ENCODE data around the gene AASDHPPT.
"Not testable (repeated sequence)": the region's sequence is repeated elsewhere in the genome, so short reads cannot be mapped to it uniquely, and the experiment has no call there.

Gene AASDHPPT

GRCh38 chr11:106051103-106051502 lies 26.4 kb upstream of the AASDHPPT start:
- H3K9me3 ChIP-seq (ENCODE audit: low read depth, low read length): no peaks in the 10 kb centered on the region
- no peak for DNase-seq (ENCODE audit: low read depth, low spot score)
- TF ChIP-seq EZH2 (IDR thresholded peaks at IDR 0.05) (no peak), FOXP2 (optimal IDR thresholded peaks at IDR 0.05; ENCODE audit: control extremely low read depth, extremely low read length, insufficient read depth) (no peak), POLR2AphosphoS5 (IDR thresholded peaks at IDR 0.05; ENCODE audit: borderline replicate concordance, low read depth, low read length) (no peak)

GRCh38 chr11:106058377-106058776 lies 19.1 kb upstream of the AASDHPPT start:
- not testable (repeated sequence) for H3K4me3 ChIP-seq; H3K36me3 ChIP-seq (ENCODE audit: insufficient read depth, low read length); DNase-seq (ENCODE audit: low read depth, low spot score); H3K9ac ChIP-seq (ENCODE audit: insufficient read length); H3K9me3 ChIP-seq (ENCODE audit: low read depth, low read length); H3K27ac ChIP-seq

More at GRCh38 chr11:106051103-106051502, 26.4 kb upstream of the AASDHPPT start:
- no peak overlapping the region for H3K27ac ChIP-seq
- H3K36me3 ChIP-seq (ENCODE audit: insufficient read depth, low read length): no peaks in the 10 kb centered on the region
- no peak overlapping the region for H3K4me3 ChIP-seq
- no peak overlapping the region for H3K9ac ChIP-seq (ENCODE audit: insufficient read length)

GRCh38 chr11:106059617-106060016 lies 17.8 kb upstream of the AASDHPPT start:
- Histone ChIP-seq H3K9ac (ENCODE audit: insufficient read length) (no peak overlapping the region), H3K9me3 (ENCODE audit: low read depth, low read length) (no peaks in the 10 kb centered on the region), H3K36me3 (ENCODE audit: insufficient read depth, low read length) (no peaks in the 10 kb centered on the region), H3K27ac (no peak overlapping the region), H3K4me3 (no peak overlapping the region)
- TF ChIP-seq POLR2AphosphoS5 (IDR thresholded peaks at IDR 0.05; ENCODE audit: borderline replicate concordance, low read depth, low read length) (no peak), FOXP2 (optimal IDR thresholded peaks at IDR 0.05; ENCODE audit: control extremely low read depth, extremely low read length, insufficient read depth) (no peak), EZH2 (IDR thresholded peaks at IDR 0.05) (no peak)
- no peak for DNase-seq (ENCODE audit: low read depth, low spot score)

- TF ChIP-seq EZH2 (IDR thresholded peaks at IDR 0.05) (no peak), FOXP2 (optimal IDR thresholded peaks at IDR 0.05; ENCODE audit: control extremely low read depth, extremely low read length, insufficient read depth) (no peak), POLR2AphosphoS5 (IDR thresholded peaks at IDR 0.05; ENCODE audit: borderline replicate concordance, low read depth, low read length) (no peak)
- Histone ChIP-seq H3K9ac (ENCODE audit: insufficient read length) (no peak overlapping the region), H3K36me3 (ENCODE audit: insufficient read depth, low read length) (no peaks in the 10 kb centered on the region), H3K27ac (no peak overlapping the region), H3K4me3 (no peak overlapping the region), H3K9me3 (ENCODE audit: low read depth, low read length) (no peaks in the 10 kb centered on the region)
- no peak for DNase-seq (ENCODE audit: low read depth, low spot score)
Measured at GRCh38 chr11:106061249-106061784, 16.1 kb upstream of the AASDHPPT start.

GRCh38 chr11:106061954-106062949 lies 15.2 kb upstream of the AASDHPPT start:
- no peaks in the 10 kb centered on the region for H3K9me3 ChIP-seq (ENCODE audit: low read depth, low read length)
- TF ChIP-seq EZH2 (IDR thresholded peaks at IDR 0.05): no peak
- no peak for TF ChIP-seq POLR2AphosphoS5 (IDR thresholded peaks at IDR 0.05; ENCODE audit: borderline replicate concordance, low read depth, low read length)
- no peak for TF ChIP-seq FOXP2 (optimal IDR thresholded peaks at IDR 0.05; ENCODE audit: control extremely low read depth, extremely low read length, insufficient read depth)
- H3K36me3 ChIP-seq (ENCODE audit: insufficient read depth, low read length): no peaks in the 10 kb centered on the region
- H3K4me3 ChIP-seq: no peak overlapping the region
- no peak for DNase-seq (ENCODE audit: low read depth, low spot score)
- H3K27ac ChIP-seq: no peak overlapping the region
- no peak overlapping the region for H3K9ac ChIP-seq (ENCODE audit: insufficient read length)

GRCh38 chr11:106063009-106063408 lies 14.5 kb upstream of the AASDHPPT start:
- Histone ChIP-seq H3K36me3 (ENCODE audit: insufficient read depth, low read length) (no peaks in the 10 kb centered on the region), H3K9me3 (ENCODE audit: low read depth, low read length) (no peaks in the 10 kb centered on the region), H3K9ac (ENCODE audit: insufficient read length) (no peak overlapping the region), H3K27ac (no peak overlapping the region), H3K4me3 (no peak overlapping the region)
- DNase-seq (ENCODE audit: low read depth, low spot score): no peak
- no peak for TF ChIP-seq POLR2AphosphoS5 (IDR thresholded peaks at IDR 0.05; ENCODE audit: borderline replicate concordance, low read depth, low read length)
- no peak for TF ChIP-seq FOXP2 (optimal IDR thresholded peaks at IDR 0.05; ENCODE audit: control extremely low read depth, extremely low read length, insufficient read depth)
- TF ChIP-seq EZH2 (IDR thresholded peaks at IDR 0.05): no peak

GRCh38 chr11:106070606-106071005 lies 6.9 kb upstream of the AASDHPPT start:
- TF ChIP-seq FOXP2 (optimal IDR thresholded peaks at IDR 0.05; ENCODE audit: control extremely low read depth, extremely low read length, insufficient read depth) (no peak), POLR2AphosphoS5 (IDR thresholded peaks at IDR 0.05; ENCODE audit: borderline replicate concordance, low read depth, low read length) (no peak), EZH2 (IDR thresholded peaks at IDR 0.05) (no peak)
- Histone ChIP-seq H3K9ac (ENCODE audit: insufficient read length) (no peak overlapping the region), H3K27ac (no peak overlapping the region), H3K4me3 (no peak overlapping the region), H3K9me3 (ENCODE audit: low read depth, low read length) (no peaks in the 10 kb centered on the region), H3K36me3 (ENCODE audit: insufficient read depth, low read length) (no peaks in the 10 kb centered on the region)
- no peak for DNase-seq (ENCODE audit: low read depth, low spot score)

GRCh38 chr11:106072804-106073203 lies 4.7 kb upstream of the AASDHPPT start:
- Histone ChIP-seq H3K27ac (no peak overlapping the region), H3K4me3 (no peak overlapping the region), H3K9ac (ENCODE audit: insufficient read length) (no peak overlapping the region), H3K36me3 (ENCODE audit: insufficient read depth, low read length) (no peaks in the 10 kb centered on the region), H3K9me3 (ENCODE audit: low read depth, low read length) (no peaks in the 10 kb centered on the region)
- no peak for DNase-seq (ENCODE audit: low read depth, low spot score)
- TF ChIP-seq POLR2AphosphoS5 (IDR thresholded peaks at IDR 0.05; ENCODE audit: borderline replicate concordance, low read depth, low read length) (no peak), FOXP2 (optimal IDR thresholded peaks at IDR 0.05; ENCODE audit: control extremely low read depth, extremely low read length, insufficient read depth) (no peak), EZH2 (IDR thresholded peaks at IDR 0.05) (no peak)
